Measurements from ENCODE around the gene ACE.

Gene ACE

GRCh38 chr17:63511331-63511730 is 34.5 kb downstream of the ACE start:
- Histone ChIP-seq H3K27me3 (no peaks in the 10 kb centered on the region), H3K9ac (no peak overlapping the region), H3K4me3 (no peak overlapping the region), H3K36me3 (no peaks in the 10 kb centered on the region), H3K4me1 (no peaks in the 10 kb centered on the region), H3K27ac (no peak overlapping the region), H3K9me3 (no peaks in the 10 kb centered on the region), H3K4me2 (no peak overlapping the region), H4K20me1 (no peaks in the 10 kb centered on the region)
- no peak for TF ChIP-seq Cebpa-rat (IDR thresholded peaks at IDR 0.05)

DNA sequence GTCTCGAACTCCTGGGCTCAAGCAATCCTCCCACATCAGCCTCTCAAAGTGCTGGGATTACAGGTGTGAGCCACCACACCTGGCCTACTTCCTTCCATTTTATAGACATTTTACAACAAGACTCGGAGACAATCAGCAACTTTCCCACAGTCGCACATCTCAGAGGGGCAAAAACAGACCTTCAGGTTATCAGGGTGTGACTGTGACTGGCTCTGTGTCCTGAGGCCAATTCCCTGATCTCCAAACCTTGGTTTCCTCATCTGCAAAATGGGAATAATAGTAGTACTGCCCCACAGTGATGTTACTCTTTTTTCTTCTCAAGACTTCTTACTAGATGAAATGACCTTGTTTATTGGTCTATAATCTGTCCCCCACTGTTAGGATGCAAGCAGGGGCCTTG is 35.5 kb downstream of the ACE start:
- no peak overlapping the region for H3K27ac ChIP-seq

GRCh38 chr17:63512896-63513644 is 36.2 kb downstream of the ACE start:
- no peaks in the 10 kb centered on the region for H3K36me3 ChIP-seq
- H3K27ac ChIP-seq = no peak overlapping the region
- no peaks in the 10 kb centered on the region for H3K4me1 ChIP-seq
- H3K9ac ChIP-seq = no peak overlapping the region
- no peaks in the 10 kb centered on the region for H3K27me3 ChIP-seq
- H3K9me3 ChIP-seq = no peaks in the 10 kb centered on the region
- no peak overlapping the region for H3K4me3 ChIP-seq
- H4K20me1 ChIP-seq = no peaks in the 10 kb centered on the region
- TF ChIP-seq Cebpa-rat (IDR thresholded peaks at IDR 0.05) = no peak
- H3K4me2 ChIP-seq = no peak overlapping the region

More for the DNA sequence above, 35.5 kb downstream of the ACE start:
- H3K9me3 ChIP-seq = no peaks in the 10 kb centered on the region
- no peak overlapping the region for H3K4me2 ChIP-seq
- no peak for TF ChIP-seq Cebpa-rat (IDR thresholded peaks at IDR 0.05)
- H3K27me3 ChIP-seq = no peaks in the 10 kb centered on the region
- H3K36me3 ChIP-seq = no peaks in the 10 kb centered on the region
- H3K4me1 ChIP-seq = no peaks in the 10 kb centered on the region
- no peak overlapping the region for H3K4me3 ChIP-seq
- H3K9ac ChIP-seq = no peak overlapping the region
- H4K20me1 ChIP-seq = no peaks in the 10 kb centered on the region

GRCh38 chr17:63514477-63514876 is 37.6 kb downstream of the ACE start:
- H3K4me2 ChIP-seq = no peak overlapping the region
- H3K4me1 ChIP-seq = no peaks in the 10 kb centered on the region
- no peaks in the 10 kb centered on the region for H3K9me3 ChIP-seq
- H3K9ac ChIP-seq = no peak overlapping the region
- TF ChIP-seq Cebpa-rat (IDR thresholded peaks at IDR 0.05) = no peak
- no peaks in the 10 kb centered on the region for H3K27me3 ChIP-seq
- no peak overlapping the region for H3K27ac ChIP-seq
- H4K20me1 ChIP-seq = no peaks in the 10 kb centered on the region
- no peaks in the 10 kb centered on the region for H3K36me3 ChIP-seq
- no peak overlapping the region for H3K4me3 ChIP-seq

- Histone ChIP-seq H3K9me3 (no peaks in the 10 kb centered on the region), H3K9ac (no peak overlapping the region), H3K4me1 (no peaks in the 10 kb centered on the region), H3K27me3 (no peaks in the 10 kb centered on the region), H3K27ac (no peak overlapping the region), H3K4me2 (no peak overlapping the region), H3K36me3 (no peaks in the 10 kb centered on the region), H4K20me1 (no peaks in the 10 kb centered on the region), H3K4me3 (no peak overlapping the region)
- TF ChIP-seq Cebpa-rat (IDR thresholded peaks at IDR 0.05) = no peak
Measured at GRCh38 chr17:63514974-63515373, 38.1 kb downstream of the ACE start.

- H4K20me1 ChIP-seq = no peaks in the 10 kb centered on the region; the same call in 1 of the 2 replicates
- H3K9me3 ChIP-seq = no peaks in the 10 kb centered on the region
- H3K27ac ChIP-seq = no peak overlapping the region
- H3K4me1 ChIP-seq = no peaks in the 10 kb centered on the region
- H3K9ac ChIP-seq = no peak overlapping the region
- no peak overlapping the region for H3K4me3 ChIP-seq
- H3K27me3 ChIP-seq = no peaks in the 10 kb centered on the region
- H3K4me2 ChIP-seq = no peak overlapping the region
- no peaks in the 10 kb centered on the region for H3K36me3 ChIP-seq
- TF ChIP-seq Cebpa-rat (IDR thresholded peaks at IDR 0.05) = no peak
Measured at GRCh38 chr17:63515426-63515825, 38.6 kb downstream of the ACE start.

GRCh38 chr17:63516910-63517824 is 40.3 kb downstream of the ACE start:
- Histone ChIP-seq H3K9me3 (no peaks in the 10 kb centered on the region), H3K27ac (no peak overlapping the region), H3K9ac (no peak overlapping the region), H3K4me3 (no peak overlapping the region), H3K27me3 (no peaks in the 10 kb centered on the region), H3K4me2 (no peak overlapping the region), H3K4me1 (no peaks in the 10 kb centered on the region), H3K36me3 (no peaks in the 10 kb centered on the region), H4K20me1 (peaks cover 13% of the 10 kb centered on the region; the same call in 1 of the 2 replicates)
- no peak for TF ChIP-seq Cebpa-rat (IDR thresholded peaks at IDR 0.05)

DNA sequence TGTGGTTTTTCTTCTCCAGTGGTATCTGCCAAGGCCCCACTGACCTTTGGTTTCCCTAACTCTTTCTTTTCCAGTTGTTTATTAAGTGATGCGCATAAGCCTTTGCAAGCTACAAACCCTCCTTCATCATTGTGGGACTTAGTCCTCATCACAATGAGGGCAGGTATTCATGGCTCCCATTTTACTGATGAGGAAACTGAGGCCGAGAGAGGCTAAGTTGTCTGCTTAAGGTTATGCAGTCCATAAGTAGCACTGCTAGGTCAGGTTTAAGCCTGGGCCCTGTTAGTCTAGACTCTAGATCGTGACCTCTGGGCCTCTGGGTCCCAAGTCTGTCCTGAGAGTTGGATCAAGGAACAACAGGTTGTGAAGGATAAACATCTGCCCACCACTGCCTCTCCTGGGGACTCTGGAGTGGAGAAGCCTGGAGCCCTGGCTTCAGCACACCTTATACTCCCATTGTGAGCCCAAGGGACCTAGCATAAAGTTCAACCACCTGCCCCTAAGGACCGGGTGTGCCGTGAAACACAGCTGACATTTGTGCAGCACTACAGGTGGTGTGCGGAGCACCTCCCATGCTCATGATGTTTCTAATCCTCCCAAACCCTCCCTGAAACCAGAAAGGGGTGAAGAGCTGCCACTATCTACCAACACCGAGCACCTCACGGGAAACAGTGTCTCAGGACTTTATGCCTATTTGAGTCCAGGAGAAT is 41.1 kb downstream of the ACE start:
- Histone ChIP-seq H3K27ac (no peak overlapping the region), H3K4me3 (no peak overlapping the region), H3K4me1 (no peaks in the 10 kb centered on the region), H3K27me3 (no peaks in the 10 kb centered on the region), H3K9ac (no peak overlapping the region), H4K20me1 (peaks cover 19% of the 10 kb centered on the region; the same call in 1 of the 2 replicates), H3K9me3 (no peaks in the 10 kb centered on the region), H3K4me2 (no peak overlapping the region), H3K36me3 (no peaks in the 10 kb centered on the region)
- no peak for TF ChIP-seq Cebpa-rat (IDR thresholded peaks at IDR 0.05)

GRCh38 chr17:63519116-63519881 is 42.4 kb downstream of the ACE start:
- Histone ChIP-seq H3K4me3 (no peak overlapping the region), H3K27ac (no peak overlapping the region), H3K9ac (no peak overlapping the region), H3K36me3 (no peaks in the 10 kb centered on the region), H4K20me1 (peaks cover 30% of the 10 kb centered on the region; the same call in 1 of the 2 replicates), H3K4me1 (no peaks in the 10 kb centered on the region), H3K27me3 (no peaks in the 10 kb centered on the region), H3K4me2 (no peak overlapping the region), H3K9me3 (no peaks in the 10 kb centered on the region)
- no peak for TF ChIP-seq Cebpa-rat (IDR thresholded peaks at IDR 0.05)

Measured in BLaER1 (cell line).